GM10266 (cell line): ENCODE results near the gene SERPINA6.

ENCODE experiments used
- DNase-seq: peaks from one replicate; pipeline ENCODE4 v3.0.0; 2012; ENCODE audit errors: extremely low spot score
- CTCF ChIP-seq: IDR thresholded peaks from 2 replicates; pipeline ENCODE4 v1.5.1; 2012; ENCODE audit warnings: mild to moderate bottlenecking, low read depth; ENCODE audit not compliant: control insufficient read depth, insufficient read depth; ENCODE audit errors: missing control alignments

The SERPINA6 gene

GRCh38 chr14:94292526-94292871 is 30.6 kb downstream of the SERPINA6 start:
- DNase-seq = no peak
- TF ChIP-seq CTCF = no peak

- TF ChIP-seq CTCF = no peak
- no peak for DNase-seq
Observed at GRCh38 chr14:94291906-94292525, 31.1 kb downstream of the SERPINA6 start.

- no peak for TF ChIP-seq CTCF
- no peak for DNase-seq
Observed at GRCh38 chr14:94291159-94291905, 31.8 kb downstream of the SERPINA6 start.

GRCh38 chr14:94290197-94290596 is 32.9 kb downstream of the SERPINA6 start:
- TF ChIP-seq CTCF = no peak
- no peak for DNase-seq

GRCh38 chr14:94288610-94289465 is 34.3 kb downstream of the SERPINA6 start:
- TF ChIP-seq CTCF = no peak

GRCh38 chr14:94285158-94285557 is 38.0 kb downstream of the SERPINA6 start:
- no peak for DNase-seq
- no peak for TF ChIP-seq CTCF

More at GRCh38 chr14:94288610-94289465, 34.3 kb downstream of the SERPINA6 start:
- no peak for DNase-seq
